ENCODE data around the gene FXYD7.
A peak's percentile ranks its signal among the peaks of the same experiment; 100 is the strongest.

Gene FXYD7

DNA sequence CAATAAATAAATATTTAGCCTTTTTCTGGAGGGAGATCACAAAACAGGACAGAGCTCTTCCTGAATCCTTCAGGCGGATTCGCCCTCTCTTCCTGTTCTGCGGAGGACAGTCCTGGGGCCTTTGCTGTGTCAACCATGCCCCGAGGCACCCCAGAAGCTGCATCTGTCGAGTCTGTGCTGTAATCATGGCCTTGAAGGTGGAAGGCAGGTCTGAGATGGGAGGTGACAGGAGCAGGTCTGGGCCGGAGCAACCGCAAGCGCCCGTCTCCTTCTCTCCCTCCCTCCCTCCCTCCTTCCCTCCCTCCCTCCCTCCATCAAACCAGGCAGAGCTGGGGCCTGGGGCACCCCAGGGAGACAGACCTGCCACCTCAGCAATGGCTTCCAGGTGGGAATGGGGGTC lies 32.1 kb upstream of the FXYD7 start:
- no peak for DNase-seq (ENCODE audit: insufficient read length, low spot score)
- TF ChIP-seq CTCF (IDR thresholded peaks at IDR 0.05; ENCODE audit: insufficient read depth, missing control alignments): no peak
- FAIRE-seq: no peak

DNA sequence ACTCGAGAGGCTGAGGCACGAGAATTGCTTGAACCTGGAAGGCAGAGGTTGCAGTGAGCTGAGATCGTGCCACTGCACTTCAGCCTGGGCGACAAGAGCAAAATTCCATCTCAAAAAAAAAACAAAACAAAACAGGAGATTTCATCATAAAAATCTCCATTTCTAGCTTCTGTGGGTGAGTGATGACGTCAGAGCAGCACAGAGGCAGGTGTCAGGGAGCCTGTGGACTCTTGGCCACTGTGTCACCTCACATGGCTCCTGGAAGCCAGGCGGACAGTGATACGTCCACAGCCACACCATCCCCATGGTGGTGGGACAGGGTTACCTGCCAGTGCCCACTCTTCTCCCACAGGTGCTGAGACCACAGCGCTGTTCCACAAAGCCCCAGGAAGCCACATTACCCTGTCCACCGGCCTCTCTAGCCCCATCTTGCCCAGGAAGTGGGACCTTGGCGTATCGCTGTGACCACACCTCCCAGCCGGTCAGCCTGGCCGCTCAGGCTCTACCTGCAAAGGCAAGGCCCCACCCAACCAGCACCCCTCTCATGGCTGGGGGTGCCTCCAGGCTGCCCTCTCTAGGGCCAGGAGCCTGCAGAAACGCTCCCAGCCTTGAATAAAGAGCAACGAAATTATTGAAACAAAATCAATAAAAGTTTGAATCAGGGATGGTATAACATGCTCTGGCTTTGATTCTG lies 29.9 kb upstream of the FXYD7 start:
- FAIRE-seq (no peak), DNase-seq (ENCODE audit: insufficient read length, low spot score) (no peak)
- TF ChIP-seq CTCF (IDR thresholded peaks at IDR 0.05; ENCODE audit: insufficient read depth, missing control alignments): no peak

- DNase-seq (ENCODE audit: insufficient read length, low spot score) (peak; percentile 97), FAIRE-seq (no peak)
- peak; percentile 89 for TF ChIP-seq CTCF (IDR thresholded peaks at IDR 0.05; ENCODE audit: insufficient read depth, missing control alignments)
Measured at GRCh38 chr19:35114353-35115176, 28.5 kb upstream of the FXYD7 start.

- FAIRE-seq (no peak), DNase-seq (ENCODE audit: insufficient read length, low spot score) (no peak)
- no peak for TF ChIP-seq CTCF (IDR thresholded peaks at IDR 0.05; ENCODE audit: insufficient read depth, missing control alignments)
Measured at GRCh38 chr19:35115177-35115951, 27.7 kb upstream of the FXYD7 start, which contains the start of gene FXYD3. TSS of gene FXYD3 (plus strand) at chr19:35115823. CDS start at chr19:35119377, 3,554 bp downstream.

DNA sequence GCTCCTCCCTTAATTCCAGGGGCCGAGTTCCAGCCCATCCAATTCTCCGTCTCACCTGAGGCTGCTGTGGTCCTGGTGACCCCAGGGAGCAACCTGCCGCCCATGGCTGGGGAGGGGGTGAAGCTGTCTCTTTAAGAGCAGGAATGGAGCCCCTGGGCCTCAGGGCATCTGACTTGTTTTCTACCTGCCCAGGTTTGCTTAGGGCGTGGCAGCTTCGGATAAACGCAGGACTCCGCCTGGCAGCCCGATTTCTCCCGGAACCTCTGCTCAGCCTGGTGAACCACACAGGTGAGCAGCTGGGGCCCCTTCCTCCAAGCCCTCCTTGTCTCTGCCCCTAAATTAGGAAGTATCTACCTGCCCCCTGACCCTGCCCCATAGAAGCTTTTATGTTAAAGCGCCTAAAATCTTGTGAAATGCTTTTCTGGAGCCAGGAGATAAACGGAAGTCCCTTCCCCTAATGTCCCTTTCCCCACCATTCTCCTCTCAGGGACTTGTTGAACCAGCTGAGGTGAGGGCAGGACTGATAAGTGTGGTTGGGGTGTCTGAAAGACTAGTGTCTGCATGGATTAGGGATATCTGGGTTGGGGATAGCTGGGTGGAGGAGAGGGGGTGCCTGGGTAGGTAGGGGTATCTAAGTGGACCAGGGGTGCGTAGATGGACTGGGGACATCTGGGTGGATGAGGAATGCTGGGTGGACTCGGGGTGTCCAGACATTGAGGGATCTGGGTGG lies 26.8 kb upstream of the FXYD7 start:
- DNase-seq (ENCODE audit: insufficient read length, low spot score) (no peak), FAIRE-seq (no peak)
- TF ChIP-seq CTCF (IDR thresholded peaks at IDR 0.05; ENCODE audit: insufficient read depth, missing control alignments): no peak

GRCh38 chr19:35117116-35117515 lies 25.9 kb upstream of the FXYD7 start:
- DNase-seq (ENCODE audit: insufficient read length, low spot score) (peak; percentile 83), FAIRE-seq (peak; percentile 92)
- TF ChIP-seq CTCF (IDR thresholded peaks at IDR 0.05; ENCODE audit: insufficient read depth, missing control alignments): no peak

Measured in D721Med (cell line).